Panc1 (cell line): ENCODE data around the gene TTLL10.

Experiments
- CTCF ChIP-seq: fragments of 450-650 bp; IDR thresholded peaks from 2 replicates; pipeline ENCODE4 v1.5.1; 2017; ENCODE audit warnings: mild to moderate bottlenecking
- POLR2AphosphoS5 ChIP-seq: IDR thresholded peaks from 2 replicates; pipeline ENCODE4 v1.6.1; 2012; ENCODE audit warnings: mild to moderate bottlenecking, low read depth, low read length, moderate library complexity
- SIN3A ChIP-seq: IDR thresholded peaks from 2 replicates; pipeline ENCODE4 v1.6.1; 2012; ENCODE audit warnings: low read depth, mild to moderate bottlenecking, low read length, moderate library complexity, borderline replicate concordance; ENCODE audit not compliant: insufficient read depth
- TCF7L2 ChIP-seq: IDR thresholded peaks from 2 replicates; pipeline ENCODE4 v1.6.1; 2011; ENCODE audit warnings: mild to moderate bottlenecking, low read depth, low read length, inconsistent platforms
- TF ChIP-seq, protein P1 (sequence below), 2 experiments: IDR thresholded peaks; 2 replicates each; pipeline ENCODE4 v1.6.1; 2011 to 2012; ENCODE audit warnings: low read depth in 2 of 2, control low read depth in 1 of 2, low read length in 1 of 2, mild to moderate bottlenecking in 1 of 2, moderate library complexity in 1 of 2; ENCODE audit not compliant: insufficient read depth in 1 of 2

DNA sequence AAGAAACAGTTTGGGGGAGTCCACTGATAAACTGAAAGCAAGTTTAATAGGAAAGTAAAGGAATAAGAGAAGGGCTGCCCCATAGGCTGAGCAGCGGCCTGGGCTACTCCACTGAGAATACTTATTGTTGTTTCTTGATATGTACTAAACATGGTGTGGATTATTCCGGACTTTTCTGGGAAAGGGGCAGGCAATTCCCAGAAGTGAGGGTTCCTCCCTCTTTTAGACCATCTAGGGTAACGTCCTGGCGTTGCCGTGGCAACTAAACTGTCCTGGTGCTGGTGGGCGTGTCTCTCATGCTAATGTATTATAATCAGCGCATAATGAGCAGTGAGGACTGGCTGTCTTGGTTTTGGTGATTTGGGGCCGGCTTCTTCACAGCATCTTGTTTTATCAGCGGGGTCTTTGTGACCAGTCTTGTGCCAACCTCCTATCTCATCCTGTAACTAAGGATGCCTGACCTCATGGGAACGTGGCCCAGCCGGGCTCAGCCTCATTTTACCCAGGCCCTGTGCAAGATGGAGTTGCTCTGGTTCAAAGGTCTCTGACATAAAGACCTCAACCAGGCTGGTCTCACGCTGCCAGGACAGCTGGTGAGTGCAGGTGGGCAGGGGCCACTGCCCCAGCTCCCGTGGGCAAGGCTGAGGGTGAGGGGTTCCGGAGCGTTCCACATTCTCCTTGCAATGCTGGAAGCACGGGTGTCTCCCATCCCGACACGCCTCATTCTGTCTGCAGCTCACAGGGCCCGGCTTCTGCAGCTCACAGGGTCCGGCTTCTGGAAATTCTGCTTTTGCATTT, 38.1 kb upstream of the TTLL10 start:
- TF ChIP-seq CTCF (no peak), POLR2AphosphoS5 (no peak), TCF7L2 (no peak), SIN3A (no peak)
- TF ChIP-seq, protein P1, sequence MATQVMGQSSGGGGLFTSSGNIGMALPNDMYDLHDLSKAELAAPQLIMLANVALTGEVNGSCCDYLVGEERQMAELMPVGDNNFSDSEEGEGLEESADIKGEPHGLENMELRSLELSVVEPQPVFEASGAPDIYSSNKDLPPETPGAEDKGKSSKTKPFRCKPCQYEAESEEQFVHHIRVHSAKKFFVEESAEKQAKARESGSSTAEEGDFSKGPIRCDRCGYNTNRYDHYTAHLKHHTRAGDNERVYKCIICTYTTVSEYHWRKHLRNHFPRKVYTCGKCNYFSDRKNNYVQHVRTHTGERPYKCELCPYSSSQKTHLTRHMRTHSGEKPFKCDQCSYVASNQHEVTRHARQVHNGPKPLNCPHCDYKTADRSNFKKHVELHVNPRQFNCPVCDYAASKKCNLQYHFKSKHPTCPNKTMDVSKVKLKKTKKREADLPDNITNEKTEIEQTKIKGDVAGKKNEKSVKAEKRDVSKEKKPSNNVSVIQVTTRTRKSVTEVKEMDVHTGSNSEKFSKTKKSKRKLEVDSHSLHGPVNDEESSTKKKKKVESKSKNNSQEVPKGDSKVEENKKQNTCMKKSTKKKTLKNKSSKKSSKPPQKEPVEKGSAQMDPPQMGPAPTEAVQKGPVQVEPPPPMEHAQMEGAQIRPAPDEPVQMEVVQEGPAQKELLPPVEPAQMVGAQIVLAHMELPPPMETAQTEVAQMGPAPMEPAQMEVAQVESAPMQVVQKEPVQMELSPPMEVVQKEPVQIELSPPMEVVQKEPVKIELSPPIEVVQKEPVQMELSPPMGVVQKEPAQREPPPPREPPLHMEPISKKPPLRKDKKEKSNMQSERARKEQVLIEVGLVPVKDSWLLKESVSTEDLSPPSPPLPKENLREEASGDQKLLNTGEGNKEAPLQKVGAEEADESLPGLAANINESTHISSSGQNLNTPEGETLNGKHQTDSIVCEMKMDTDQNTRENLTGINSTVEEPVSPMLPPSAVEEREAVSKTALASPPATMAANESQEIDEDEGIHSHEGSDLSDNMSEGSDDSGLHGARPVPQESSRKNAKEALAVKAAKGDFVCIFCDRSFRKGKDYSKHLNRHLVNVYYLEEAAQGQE (IDR thresholded peaks at IDR 0.05; ENCODE audit: insufficient read depth in 1 of 2, low read depth in 2 of 2, low read length in 1 of 2) = no peak
